VCaP (cell line): Measurements from ENCODE around the gene HUS1.
A peak's percentile ranks its signal among the peaks of the same experiment; 100 is the strongest.
"Not testable (repeated sequence)": the region's sequence is repeated elsewhere in the genome, so short reads cannot be mapped to it uniquely, and the experiment has no call there.

ENCODE experiments used
- H3K27ac ChIP-seq: fragments of 450-650 bp; 2 replicates; pipeline ENCODE4 v1.5.1; 2017
- CTCF ChIP-seq: fragments of 450-650 bp; conservative IDR thresholded peaks from 2 replicates; pipeline ENCODE4 v1.5.1; 2017; ENCODE audit warnings: mild to moderate bottlenecking, moderate library complexity

The HUS1 gene

DNA sequence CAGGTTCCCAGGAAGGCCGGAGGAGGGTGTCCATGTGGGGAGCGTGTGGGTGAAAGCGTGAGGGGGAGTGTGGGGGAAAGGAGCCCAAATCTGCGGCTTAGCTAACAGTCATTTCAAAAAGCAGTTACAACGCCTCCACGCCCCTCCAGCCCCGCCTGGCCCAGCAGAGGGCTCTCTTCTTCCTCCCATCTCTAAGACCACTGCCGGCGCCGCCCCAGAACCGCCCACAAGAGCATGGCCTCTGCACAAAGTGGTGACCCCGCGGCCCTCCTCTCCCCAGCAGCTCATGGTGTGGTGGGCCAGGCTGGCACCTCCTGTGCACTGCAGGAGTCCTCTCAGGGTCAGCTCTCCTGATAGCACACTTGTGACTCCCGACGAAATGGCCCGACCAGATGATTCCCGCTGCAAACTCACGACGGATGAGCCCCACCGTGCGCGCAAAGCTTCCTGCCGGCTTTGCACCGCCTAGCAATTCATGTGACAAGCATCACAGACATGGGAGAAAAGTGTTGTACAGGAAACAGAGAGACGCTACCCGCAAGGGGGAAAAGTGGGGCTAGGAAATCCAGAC is 12.4 kb upstream of the HUS1 start:
- no peak overlapping the region for H3K27ac ChIP-seq
- TF ChIP-seq CTCF: peak; percentile 26; the same call in 1 of the 2 replicates

GRCh38 chr7:47991270-47991669 is 11.9 kb upstream of the HUS1 start:
- H3K27ac ChIP-seq: no peak overlapping the region
- no peak for TF ChIP-seq CTCF

GRCh38 chr7:47990592-47990991 is 11.2 kb upstream of the HUS1 start:
- no peak for TF ChIP-seq CTCF
- no peak overlapping the region for H3K27ac ChIP-seq

- H3K27ac ChIP-seq: not testable (repeated sequence)
These were observed 10.4 kb upstream of the HUS1 start for GRCh38 chr7:47989607-47990400.

GRCh38 chr7:47988496-47989386 is 9.3 kb upstream of the HUS1 start:
- peak; percentile 63 for TF ChIP-seq CTCF
- no peak overlapping the region for H3K27ac ChIP-seq

GRCh38 chr7:47982610-47983009 is 3.2 kb upstream of the HUS1 start:
- TF ChIP-seq CTCF: no peak
- no peak overlapping the region for H3K27ac ChIP-seq

- H3K27ac ChIP-seq: not testable (repeated sequence)
These were observed 1.2 kb upstream of the HUS1 start for GRCh38 chr7:47980648-47981047.

GRCh38 chr7:47979832-47980181 is 392 bp upstream of the HUS1 start:
- peak overlapping the region; percentile 78 for H3K27ac ChIP-seq
- no peak for TF ChIP-seq CTCF
